Activated CD4-positive, alpha-beta T cell treated with anti-CD3 and anti-CD28 coated beads, Interleukin-2, amount 50 U/mL, for 1 hour (primary cell): ENCODE data around the gene CAMK2B.
A peak's percentile ranks its signal among the peaks of the same experiment; 100 is the strongest.

Experiments
- DNase-seq: peaks from one replicate; pipeline ENCODE4 v3.0.0-alpha.2; 2020

CAMK2B gene

GRCh38 chr7:44329081-44329480 is 3.7 kb upstream of the CAMK2B start:
- no peak for DNase-seq

GRCh38 chr7:44327981-44328380 is 2.6 kb upstream of the CAMK2B start:
- no peak for DNase-seq

GRCh38 chr7:44326261-44327125 is 1.1 kb upstream of the CAMK2B start:
- DNase-seq: no peak

GRCh38 chr7:44325811-44326241 is 432 bp upstream of the CAMK2B start:
- DNase-seq: no peak

GRCh38 chr7:44324481-44325200 is 753 bp downstream of the CAMK2B start:
- DNase-seq: no peak

GRCh38 chr7:44324204-44324480 is 1.3 kb downstream of the CAMK2B start:
- DNase-seq: no peak

- no peak for DNase-seq
These were observed 1.8 kb downstream of the CAMK2B start for GRCh38 chr7:44323381-44324203.

- DNase-seq: no peak
These were observed 2.6 kb downstream of the CAMK2B start for GRCh38 chr7:44322631-44323363.

GRCh38 chr7:44321796-44322195 is 3.6 kb downstream of the CAMK2B start:
- no peak for DNase-seq

- DNase-seq: no peak
These were observed 4.5 kb downstream of the CAMK2B start for GRCh38 chr7:44320794-44321371.

- no peak for DNase-seq
These were observed 5.3 kb downstream of the CAMK2B start for GRCh38 chr7:44320141-44320540.

- DNase-seq: no peak
These were observed 7.1 kb downstream of the CAMK2B start for GRCh38 chr7:44318332-44318731.

GRCh38 chr7:44315301-44315903 is 10.0 kb downstream of the CAMK2B start:
- no peak for DNase-seq

- DNase-seq: no peak
These were observed 11.8 kb downstream of the CAMK2B start for GRCh38 chr7:44313621-44314031.

GRCh38 chr7:44313016-44313415 is 12.4 kb downstream of the CAMK2B start:
- DNase-seq: no peak

GRCh38 chr7:44311561-44312495 is 13.6 kb downstream of the CAMK2B start:
- no peak for DNase-seq

GRCh38 chr7:44310221-44310848 is 15.1 kb downstream of the CAMK2B start:
- no peak for DNase-seq

- peak; percentile 22 for DNase-seq
These were observed 15.9 kb downstream of the CAMK2B start for GRCh38 chr7:44309271-44310091.

GRCh38 chr7:44308596-44309270 is 16.7 kb downstream of the CAMK2B start:
- DNase-seq: no peak
